NCI-H1436 (cell line): ENCODE measurements around the gene CEACAM21.

Experiments used
- DNase-seq: peaks from one replicate; lab custom pipeline; 2025; lab: John Stamatoyannopoulos, UW

CEACAM21 gene

GRCh38 chr19:41586064-41586463 is 10.1 kb downstream of the CEACAM21 start:
- DNase-seq, result no peak

- no peak for DNase-seq
These were observed 11.3 kb downstream of the CEACAM21 start for GRCh38 chr19:41587101-41587837.

- DNase-seq, result no peak
These were observed 11.9 kb downstream of the CEACAM21 start for GRCh38 chr19:41587838-41588210.

- DNase-seq, result no peak
These were observed 12.7 kb downstream of the CEACAM21 start for GRCh38 chr19:41588497-41589209.

- DNase-seq, result no peak
These were observed 13.4 kb downstream of the CEACAM21 start for GRCh38 chr19:41589371-41589770.

- DNase-seq, result no peak
These were observed 15.0 kb downstream of the CEACAM21 start for GRCh38 chr19:41590936-41591335.

- DNase-seq, result no peak
These were observed 16.1 kb downstream of the CEACAM21 start for GRCh38 chr19:41591951-41592562.

- DNase-seq, result peak; percentile 50
These were observed 19.4 kb downstream of the CEACAM21 start for GRCh38 chr19:41595258-41595889.

- DNase-seq, result no peak
These were observed 19.9 kb downstream of the CEACAM21 start for GRCh38 chr19:41595890-41596280.

GRCh38 chr19:41597600-41598041 is 21.7 kb downstream of the CEACAM21 start:
- peak; percentile 60 for DNase-seq

- DNase-seq, result no peak
These were observed 23.4 kb downstream of the CEACAM21 start for GRCh38 chr19:41599175-41599966.

GRCh38 chr19:41601771-41602170 is 25.8 kb downstream of the CEACAM21 start:
- DNase-seq, result no peak

- no peak for DNase-seq
These were observed 28.9 kb downstream of the CEACAM21 start for GRCh38 chr19:41604831-41605230.

- no peak for DNase-seq
These were observed 30.4 kb downstream of the CEACAM21 start for GRCh38 chr19:41606215-41606837.

GRCh38 chr19:41607668-41608067 is 31.7 kb downstream of the CEACAM21 start:
- DNase-seq, result no peak

GRCh38 chr19:41610789-41611188 is 34.8 kb downstream of the CEACAM21 start:
- DNase-seq, result no peak

GRCh38 chr19:41612483-41612882 is 36.5 kb downstream of the CEACAM21 start:
- no peak for DNase-seq

GRCh38 chr19:41615207-41615606 is 39.2 kb downstream of the CEACAM21 start:
- DNase-seq, result no peak

GRCh38 chr19:41616792-41617621 is 41.0 kb downstream of the CEACAM21 start:
- no peak for DNase-seq

GRCh38 chr19:41617941-41618730 is 42.2 kb downstream of the CEACAM21 start:
- no peak for DNase-seq
